RPMI7951 (cell line): Measurements from ENCODE around the gene KIRREL3. TPM values are rescaled to one million over a fixed set of nuclear protein-coding genes. Genes with fewer than 3 reads are reported as not detected.
"Not testable (repeated sequence)": the region's sequence is repeated elsewhere in the genome, so short reads cannot be mapped to it uniquely, and the experiment has no call there.

ENCODE experiments used
- DNase-seq: peaks from one replicate; pipeline ENCODE4 v3.0.0-alpha.2; 2012; ENCODE audit warnings: low read depth
- total RNA-seq: library from RNA; depleted of rRNA; stranded (reverse); fragments of >200 nt; shearing (Covaris generic); gene quantifications from 2 replicates; pipeline ENCODE4 v1.2.3, GENCODE V29; 2014

KIRREL3 gene
- total RNA-seq, 1 experiment from 2014 or later: 0.24 TPM

DNA sequence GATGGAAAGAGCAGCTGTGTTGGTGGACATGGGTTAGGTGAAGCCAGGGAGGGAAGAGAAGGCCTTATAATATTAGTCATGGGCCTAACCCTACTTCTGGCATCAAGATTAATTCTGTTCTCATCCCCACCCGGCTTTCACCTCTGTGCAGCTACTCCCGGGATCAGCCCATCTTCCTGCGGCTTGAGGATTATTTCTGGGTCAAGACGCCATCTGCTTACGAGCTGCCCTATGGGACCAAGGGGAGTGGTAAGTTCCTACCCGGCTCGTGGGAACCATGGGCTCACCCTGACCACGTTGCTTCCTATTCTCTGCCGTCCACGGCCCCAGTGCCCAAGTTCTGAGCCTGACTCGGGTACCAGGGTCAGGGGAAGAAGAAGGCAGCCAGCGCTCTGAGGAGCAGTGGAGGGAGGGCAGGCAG, 593.5 kb downstream of the KIRREL3 start:
- DNase-seq: no peak

GRCh38 chr11:126406368-126406767, 594.2 kb downstream of the KIRREL3 start:
- DNase-seq: no peak

GRCh38 chr11:126405906-126406305, 594.7 kb downstream of the KIRREL3 start:
- DNase-seq: no peak

- no peak for DNase-seq
These were observed 595.2 kb downstream of the KIRREL3 start for GRCh38 chr11:126405374-126405773.

- DNase-seq: no peak
These were observed 596.2 kb downstream of the KIRREL3 start for GRCh38 chr11:126404367-126404766.

GRCh38 chr11:126403658-126404057, 596.9 kb downstream of the KIRREL3 start:
- peak; percentile 47 for DNase-seq

DNA sequence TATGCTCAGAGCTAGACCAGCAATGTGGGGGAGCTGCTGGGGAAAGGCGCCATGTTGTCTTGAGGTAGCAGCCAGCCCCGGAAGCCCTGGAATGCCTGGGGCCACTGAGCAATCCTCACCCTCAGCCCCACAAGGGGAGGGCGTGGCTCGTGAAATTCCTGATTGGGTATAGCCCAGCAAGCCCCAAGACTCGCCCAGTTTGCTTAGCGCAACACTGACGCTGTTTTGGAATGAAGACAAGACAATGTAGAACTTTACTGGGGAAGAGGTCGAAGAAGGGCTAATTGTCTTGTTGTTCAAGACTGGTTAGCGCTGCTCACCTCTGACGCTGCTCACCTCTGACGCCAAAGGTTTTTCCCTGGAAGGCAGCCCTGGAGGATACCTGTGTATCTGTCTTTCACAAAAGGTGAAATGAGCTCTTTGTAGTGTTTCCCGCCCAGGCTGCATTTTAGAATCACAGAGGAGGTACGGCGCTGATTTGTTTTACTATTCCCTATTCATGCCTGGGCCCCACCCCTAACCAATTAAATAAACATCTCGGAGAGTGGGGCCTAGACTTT, 597.5 kb downstream of the KIRREL3 start:
- peak; percentile 83 for DNase-seq

- no peak for DNase-seq
These were observed 600.1 kb downstream of the KIRREL3 start for GRCh38 chr11:126400479-126400878.

DNA sequence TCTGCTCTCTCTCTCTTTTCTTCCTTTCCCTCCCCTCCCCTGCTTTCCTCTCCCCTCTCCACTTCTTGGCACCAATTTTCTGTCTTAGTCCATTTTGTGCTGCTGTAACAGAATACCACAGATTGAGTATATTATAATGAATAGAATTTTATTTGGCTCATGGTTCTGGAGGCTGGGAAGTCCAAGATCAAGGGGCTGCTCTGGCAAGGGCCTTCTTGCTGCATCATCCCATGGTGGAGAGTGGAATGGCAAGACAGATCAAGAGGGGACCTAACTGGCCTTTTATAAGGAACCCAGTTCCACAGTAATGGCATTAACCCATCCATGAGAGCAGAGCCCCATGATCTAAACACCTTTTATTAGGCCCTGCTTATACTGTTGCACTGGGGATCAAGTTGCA, 600.6 kb downstream of the KIRREL3 start:
- DNase-seq: no peak

- no peak for DNase-seq
These were observed 601.8 kb downstream of the KIRREL3 start for GRCh38 chr11:126398721-126399120.

- no peak for DNase-seq
These were observed 602.3 kb downstream of the KIRREL3 start for GRCh38 chr11:126398296-126398695.

DNA sequence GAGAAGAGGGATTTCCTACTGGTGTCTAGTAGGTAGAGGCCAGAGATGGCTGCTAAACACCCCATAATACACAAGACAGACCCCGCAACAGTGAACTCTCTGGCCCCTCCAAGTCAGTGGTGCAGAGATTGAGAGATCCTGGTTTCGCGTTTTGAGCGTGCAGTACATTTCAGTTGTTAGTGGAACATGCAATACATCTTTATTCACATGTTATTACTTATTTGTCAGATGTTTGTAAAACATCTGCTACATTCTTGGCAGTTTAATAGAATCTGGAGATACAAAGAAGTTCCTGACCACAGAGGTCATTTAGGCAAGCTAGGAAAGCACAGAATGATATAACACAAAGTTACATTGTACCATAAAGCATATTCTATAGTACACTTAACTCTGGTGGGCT, 603.6 kb downstream of the KIRREL3 start:
- DNase-seq: no peak

DNA sequence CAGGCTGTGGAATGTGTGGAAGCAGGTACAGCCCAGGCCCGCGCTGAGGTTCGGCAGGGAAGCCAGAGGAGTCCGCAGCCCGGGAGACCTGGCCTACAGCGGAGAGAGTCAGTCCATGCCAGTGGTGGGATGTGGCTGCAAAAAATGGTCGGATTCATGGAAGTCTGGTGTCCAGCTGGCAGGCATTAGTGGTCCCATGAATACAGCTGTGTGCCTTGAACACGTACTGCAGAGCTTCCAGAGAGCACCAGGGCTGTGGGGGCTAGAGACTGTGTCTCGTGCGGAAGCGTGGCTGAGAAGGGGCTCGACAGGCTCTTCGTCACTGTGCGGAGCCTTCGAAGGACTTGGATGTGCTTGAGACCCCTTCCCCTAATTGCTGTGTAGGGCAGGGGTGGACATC, 604.3 kb downstream of the KIRREL3 start:
- DNase-seq: not testable (repeated sequence)

- DNase-seq: not testable (repeated sequence)
These were observed 604.8 kb downstream of the KIRREL3 start for GRCh38 chr11:126395784-126396183.

- DNase-seq: peak; percentile 91
These were observed 605.9 kb downstream of the KIRREL3 start for GRCh38 chr11:126394634-126395072.

- DNase-seq: no peak
These were observed 606.5 kb downstream of the KIRREL3 start for GRCh38 chr11:126394036-126394435.

DNA sequence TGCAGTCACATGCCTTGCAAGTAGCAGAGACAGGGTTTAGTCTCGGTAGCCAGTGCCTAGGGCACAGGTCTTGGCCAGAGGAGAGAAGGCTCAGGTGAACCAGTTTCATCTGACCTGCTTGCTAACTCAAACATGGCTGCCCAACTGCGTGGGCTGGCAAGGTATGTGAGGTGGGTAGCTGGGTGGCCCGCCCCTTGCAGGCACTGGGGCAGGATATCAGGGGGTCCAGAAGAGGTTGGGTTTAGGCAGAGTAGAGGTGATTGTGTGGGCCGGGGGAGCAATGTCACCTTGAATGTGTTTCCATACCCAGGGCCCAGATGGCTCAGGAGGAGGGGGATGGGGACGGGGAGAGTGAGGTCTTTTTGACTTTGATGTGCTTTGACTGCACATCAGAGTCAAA, 607.4 kb downstream of the KIRREL3 start:
- DNase-seq: no peak

GRCh38 chr11:126392633-126393013, 607.9 kb downstream of the KIRREL3 start:
- peak; percentile 87 for DNase-seq

DNA sequence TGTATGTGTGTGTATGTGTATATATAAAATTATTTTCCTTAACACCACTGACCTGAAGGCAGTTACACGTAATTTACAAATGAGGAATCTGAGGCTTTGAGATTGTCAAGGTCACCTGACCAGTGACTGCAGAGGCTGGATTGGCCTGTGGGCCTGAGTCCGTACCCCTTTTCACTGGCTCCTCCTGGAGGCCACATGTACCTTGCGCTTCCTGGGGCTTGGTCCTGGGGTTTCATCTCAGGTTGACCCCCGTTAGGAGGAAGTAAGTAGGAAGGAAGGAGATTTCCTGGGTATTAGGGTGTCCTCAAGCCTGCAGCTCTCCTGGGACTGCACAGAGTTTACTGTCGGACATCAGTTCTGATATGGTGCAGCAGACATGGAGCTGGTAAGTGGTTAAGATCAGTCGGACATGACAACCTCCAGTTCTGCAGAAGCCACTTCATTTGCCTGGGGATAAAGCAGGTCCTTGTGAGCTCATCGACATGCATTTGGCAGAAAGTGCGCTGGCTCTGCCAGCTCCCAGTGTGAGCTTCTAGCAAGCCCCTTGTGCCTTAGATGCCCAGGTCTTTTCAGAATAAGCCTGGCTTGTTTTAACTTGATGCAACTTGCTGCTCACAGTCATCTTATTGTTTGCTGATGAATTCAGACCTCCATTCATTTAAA, 608.5 kb downstream of the KIRREL3 start:
- peak; percentile 73 for DNase-seq

DNA sequence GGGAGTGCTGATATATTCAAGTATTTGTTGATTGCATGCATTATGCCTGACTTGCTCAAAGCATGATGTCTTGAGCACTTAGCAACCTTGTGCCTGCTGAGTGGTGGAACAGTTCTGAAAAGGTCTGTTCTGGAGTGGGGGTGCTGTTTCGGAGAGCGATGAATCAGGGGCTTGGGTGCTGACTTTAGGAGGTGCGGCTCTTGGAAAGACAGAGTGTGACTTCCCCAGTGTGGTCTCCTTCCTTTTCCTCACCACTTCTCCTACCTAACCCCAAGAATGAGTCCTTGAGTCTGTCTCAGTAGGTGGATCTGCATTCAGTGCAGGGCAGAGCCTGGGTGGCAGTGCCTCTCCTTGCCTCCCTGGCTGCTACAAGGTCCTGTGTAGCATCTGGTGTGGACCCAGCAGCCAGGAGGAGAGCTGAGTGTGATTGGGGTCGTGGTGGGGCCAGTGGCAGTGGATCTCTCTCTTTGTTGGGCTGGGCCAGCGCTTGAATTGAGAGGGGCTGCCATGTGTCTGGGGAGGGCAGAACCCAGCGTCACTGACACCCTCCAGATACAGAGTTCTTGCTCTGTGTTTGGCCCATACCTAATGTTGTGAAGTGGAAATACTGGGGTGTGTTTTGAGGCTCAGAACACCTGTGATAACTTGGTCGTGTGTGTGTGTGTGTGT, 609.1 kb downstream of the KIRREL3 start:
- DNase-seq: no peak

GRCh38 chr11:126390272-126390867, 610.2 kb downstream of the KIRREL3 start:
- peak; percentile 21 for DNase-seq

GRCh38 chr11:126387857-126388256, 612.7 kb downstream of the KIRREL3 start:
- no peak for DNase-seq

- not testable (repeated sequence) for DNase-seq
These were observed 613.9 kb downstream of the KIRREL3 start for GRCh38 chr11:126386729-126387071.
